SK-N-SH treated with all-trans-retinoic acid at 6 μM for 48 hours (cell line): ENCODE data around the gene MTCL3.

ENCODE experiments used
- ZNF565 ChIP-seq: fragments of 450-650 bp; formaldehyde crosslinking; conservative IDR thresholded peaks from 2 replicates; pipeline ENCODE4 v1.5.0; 2020; ENCODE audit warnings: low read depth, mild to moderate bottlenecking, moderate library complexity
- TF ChIP-seq, protein P1 (sequence below): fragments of 250-450 bp; sonication (Bioruptor Pico); IDR thresholded peaks from 2 replicates; pipeline ENCODE4 v1.8.0; 2020; ENCODE audit warnings: mild to moderate bottlenecking, moderate library complexity, borderline replicate concordance
- TF ChIP-seq, protein P2 (sequence below): fragments of 250-450 bp; sonication (Bioruptor Pico); IDR thresholded peaks from 2 replicates; pipeline ENCODE4 v1.8.0; 2021; ENCODE audit warnings: low read depth, mild to moderate bottlenecking, moderate library complexity, borderline replicate concordance
- TF ChIP-seq, protein P3 (sequence below): fragments of 250-450 bp; sonication (Bioruptor Pico); IDR thresholded peaks from 2 replicates; pipeline ENCODE4 v1.5.1; 2020; ENCODE audit warnings: low read depth, mild to moderate bottlenecking, moderate library complexity

DNA sequence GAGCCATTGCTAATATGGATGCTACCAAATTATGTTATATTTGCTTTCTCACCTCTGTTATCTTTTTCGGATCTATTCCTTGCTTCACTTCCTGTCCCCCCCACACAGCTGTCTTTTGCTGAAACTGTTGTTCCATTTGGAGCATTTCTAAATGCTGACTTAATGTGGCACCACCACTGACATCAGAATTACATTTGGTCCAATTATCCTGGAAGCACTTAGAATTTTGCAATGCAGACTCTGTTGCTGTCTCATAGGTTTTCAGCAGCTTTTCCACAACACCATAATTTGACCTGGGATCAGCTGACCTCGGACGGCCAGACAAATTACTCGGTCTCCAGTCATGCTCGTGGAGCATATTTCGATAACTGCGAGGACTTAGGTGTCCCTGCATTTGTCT, 72.8 kb downstream of the MTCL3 start:
- TF ChIP-seq, protein P1, sequence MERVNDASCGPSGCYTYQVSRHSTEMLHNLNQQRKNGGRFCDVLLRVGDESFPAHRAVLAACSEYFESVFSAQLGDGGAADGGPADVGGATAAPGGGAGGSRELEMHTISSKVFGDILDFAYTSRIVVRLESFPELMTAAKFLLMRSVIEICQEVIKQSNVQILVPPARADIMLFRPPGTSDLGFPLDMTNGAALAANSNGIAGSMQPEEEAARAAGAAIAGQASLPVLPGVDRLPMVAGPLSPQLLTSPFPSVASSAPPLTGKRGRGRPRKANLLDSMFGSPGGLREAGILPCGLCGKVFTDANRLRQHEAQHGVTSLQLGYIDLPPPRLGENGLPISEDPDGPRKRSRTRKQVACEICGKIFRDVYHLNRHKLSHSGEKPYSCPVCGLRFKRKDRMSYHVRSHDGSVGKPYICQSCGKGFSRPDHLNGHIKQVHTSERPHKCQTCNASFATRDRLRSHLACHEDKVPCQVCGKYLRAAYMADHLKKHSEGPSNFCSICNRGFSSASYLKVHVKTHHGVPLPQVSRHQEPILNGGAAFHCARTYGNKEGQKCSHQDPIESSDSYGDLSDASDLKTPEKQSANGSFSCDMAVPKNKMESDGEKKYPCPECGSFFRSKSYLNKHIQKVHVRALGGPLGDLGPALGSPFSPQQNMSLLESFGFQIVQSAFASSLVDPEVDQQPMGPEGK (CRISPR knock-in tag): no peak
- no peak for TF ChIP-seq ZNF565 (CRISPR knock-in tag)
- TF ChIP-seq, protein P2, sequence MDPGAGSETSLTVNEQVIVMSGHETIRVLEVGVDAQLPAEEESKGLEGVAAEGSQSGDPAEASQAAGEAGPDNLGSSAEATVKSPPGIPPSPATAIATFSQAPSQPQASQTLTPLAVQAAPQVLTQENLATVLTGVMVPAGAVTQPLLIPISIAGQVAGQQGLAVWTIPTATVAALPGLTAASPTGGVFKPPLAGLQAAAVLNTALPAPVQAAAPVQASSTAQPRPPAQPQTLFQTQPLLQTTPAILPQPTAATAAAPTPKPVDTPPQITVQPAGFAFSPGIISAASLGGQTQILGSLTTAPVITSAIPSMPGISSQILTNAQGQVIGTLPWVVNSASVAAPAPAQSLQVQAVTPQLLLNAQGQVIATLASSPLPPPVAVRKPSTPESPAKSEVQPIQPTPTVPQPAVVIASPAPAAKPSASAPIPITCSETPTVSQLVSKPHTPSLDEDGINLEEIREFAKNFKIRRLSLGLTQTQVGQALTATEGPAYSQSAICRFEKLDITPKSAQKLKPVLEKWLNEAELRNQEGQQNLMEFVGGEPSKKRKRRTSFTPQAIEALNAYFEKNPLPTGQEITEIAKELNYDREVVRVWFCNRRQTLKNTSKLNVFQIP (CRISPR knock-in tag): no peak
- TF ChIP-seq, protein P3, sequence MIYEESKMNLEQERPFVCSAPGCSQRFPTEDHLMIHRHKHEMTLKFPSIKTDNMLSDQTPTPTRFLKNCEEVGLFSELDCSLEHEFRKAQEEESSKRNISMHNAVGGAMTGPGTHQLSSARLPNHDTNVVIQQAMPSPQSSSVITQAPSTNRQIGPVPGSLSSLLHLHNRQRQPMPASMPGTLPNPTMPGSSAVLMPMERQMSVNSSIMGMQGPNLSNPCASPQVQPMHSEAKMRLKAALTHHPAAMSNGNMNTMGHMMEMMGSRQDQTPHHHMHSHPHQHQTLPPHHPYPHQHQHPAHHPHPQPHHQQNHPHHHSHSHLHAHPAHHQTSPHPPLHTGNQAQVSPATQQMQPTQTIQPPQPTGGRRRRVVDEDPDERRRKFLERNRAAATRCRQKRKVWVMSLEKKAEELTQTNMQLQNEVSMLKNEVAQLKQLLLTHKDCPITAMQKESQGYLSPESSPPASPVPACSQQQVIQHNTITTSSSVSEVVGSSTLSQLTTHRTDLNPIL (CRISPR knock-in tag): no peak
